ENCODE data around the gene LZTS2.

DNA sequence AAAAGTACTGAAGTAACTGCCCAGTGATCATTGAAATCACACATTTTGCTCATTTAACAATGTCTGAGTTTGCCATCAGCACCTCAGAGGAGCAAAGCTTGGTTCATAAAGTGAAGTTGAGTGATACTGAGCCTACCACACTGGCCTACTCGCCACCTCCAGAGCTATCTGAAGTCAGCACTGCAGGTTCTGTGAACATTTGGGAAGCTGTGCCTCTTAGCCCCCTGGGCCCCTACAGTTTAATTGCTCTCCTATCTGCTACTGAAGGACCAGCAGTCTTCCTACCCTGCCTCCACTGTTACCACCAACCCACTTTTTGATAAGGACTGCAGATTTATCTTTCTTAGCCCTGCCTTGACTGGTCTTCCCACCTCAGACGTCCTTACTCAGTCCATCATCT lies 32.3 kb upstream of the LZTS2 start:
- TF ChIP-seq, protein P1, sequence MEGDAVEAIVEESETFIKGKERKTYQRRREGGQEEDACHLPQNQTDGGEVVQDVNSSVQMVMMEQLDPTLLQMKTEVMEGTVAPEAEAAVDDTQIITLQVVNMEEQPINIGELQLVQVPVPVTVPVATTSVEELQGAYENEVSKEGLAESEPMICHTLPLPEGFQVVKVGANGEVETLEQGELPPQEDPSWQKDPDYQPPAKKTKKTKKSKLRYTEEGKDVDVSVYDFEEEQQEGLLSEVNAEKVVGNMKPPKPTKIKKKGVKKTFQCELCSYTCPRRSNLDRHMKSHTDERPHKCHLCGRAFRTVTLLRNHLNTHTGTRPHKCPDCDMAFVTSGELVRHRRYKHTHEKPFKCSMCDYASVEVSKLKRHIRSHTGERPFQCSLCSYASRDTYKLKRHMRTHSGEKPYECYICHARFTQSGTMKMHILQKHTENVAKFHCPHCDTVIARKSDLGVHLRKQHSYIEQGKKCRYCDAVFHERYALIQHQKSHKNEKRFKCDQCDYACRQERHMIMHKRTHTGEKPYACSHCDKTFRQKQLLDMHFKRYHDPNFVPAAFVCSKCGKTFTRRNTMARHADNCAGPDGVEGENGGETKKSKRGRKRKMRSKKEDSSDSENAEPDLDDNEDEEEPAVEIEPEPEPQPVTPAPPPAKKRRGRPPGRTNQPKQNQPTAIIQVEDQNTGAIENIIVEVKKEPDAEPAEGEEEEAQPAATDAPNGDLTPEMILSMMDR (IDR thresholded peaks at IDR 0.05; ENCODE audit: insufficient read depth, low read length): no peak
- no peak for TF ChIP-seq POLR2AphosphoS5 (IDR thresholded peaks at IDR 0.05; ENCODE audit: low read depth)
